Upper lobe of right lung (tissue), 1 donor: ENCODE data around the gene ZDHHC14. TPM values are rescaled to one million over a fixed set of nuclear protein-coding genes. Genes with fewer than 3 reads are reported as not detected.

Experiments
- ATAC-seq: fragments of 200-7000 bp; cut with Tn5 transposase; one replicate; pipeline ENCODE4 v1.9.1; 2020; ENCODE audit warnings: mild to moderate bottlenecking, moderate library complexity
- DNase-seq: peaks from one replicate; pipeline ENCODE4 v3.0.0-alpha.2; 2020
- H3K27ac ChIP-seq: fragments of 200-600 bp; one replicate; pipeline ENCODE4 v1.8.0; 2022
- H3K27me3 ChIP-seq: fragments of 200-600 bp; one replicate; pipeline ENCODE4 v1.8.0; 2022; ENCODE audit warnings: mild to moderate bottlenecking
- H3K36me3 ChIP-seq: fragments of 200-600 bp; one replicate; pipeline ENCODE4 v1.8.0; 2022
- H3K4me1 ChIP-seq: fragments of 200-600 bp; one replicate; pipeline ENCODE4 v1.8.0; 2022
- H3K4me3 ChIP-seq: fragments of 200-600 bp; one replicate; pipeline ENCODE4 v1.8.0; 2022; ENCODE audit warnings: mild to moderate bottlenecking
- H3K9me3 ChIP-seq: fragments of 200-600 bp; one replicate; pipeline ENCODE4 v1.8.0; 2022
- CTCF ChIP-seq: fragments of 200-600 bp; IDR thresholded peaks from one replicate; pipeline ENCODE4 v1.8.0; 2022; ENCODE audit warnings: antibody characterized with exemption
- intact Hi-C: fragments of 100-400 bp; cut with DNase I; formaldehyde crosslinking; loops from one replicate; pipeline ENCODE4 v1.11.0; 2022
- total RNA-seq: library from RNA; stranded (reverse); fragmentation: NEBNext Ultra II Directional; extraction: Animal tissue kit (Norgen Biotek cat#: 25700); gene quantifications from one replicate; pipeline ENCODE4 v1.2.1, GENCODE V29; 2021
- donor health status: DM: no; HTN: yes; CAD: no; lungs with severe emphysema.

The ZDHHC14 gene
- total RNA-seq, 1 donor from 2014 or later, result 12.2 TPM

- Histone ChIP-seq H3K27me3 (peaks cover 4% of the 10 kb centered on the region), H3K4me3 (no peak overlapping the region), H3K4me1 (no peaks in the 10 kb centered on the region), H3K9me3 (no peaks in the 10 kb centered on the region), H3K27ac (no peak overlapping the region), H3K36me3 (no peaks in the 10 kb centered on the region)
- no peak for TF ChIP-seq CTCF
- no peak for ATAC-seq
- peak; percentile 31 for DNase-seq
- intact Hi-C loops, result no loop called here
Measured at GRCh38 chr6:157676241-157676640, 295.3 kb downstream of the ZDHHC14 start.

- H3K9me3 ChIP-seq, result no peaks in the 10 kb centered on the region
- H3K27ac ChIP-seq, result no peak overlapping the region
- DNase-seq (no peak), ATAC-seq (no peak)
- H3K27me3 ChIP-seq, result peaks cover 4% of the 10 kb centered on the region
- H3K36me3 ChIP-seq, result no peaks in the 10 kb centered on the region
- no peak overlapping the region for H3K4me3 ChIP-seq
- intact Hi-C loops, result no loop called here
- TF ChIP-seq CTCF, result no peak
- H3K4me1 ChIP-seq, result no peaks in the 10 kb centered on the region
Measured at GRCh38 chr6:157677235-157677634, 296.2 kb downstream of the ZDHHC14 start.

- H3K4me1 ChIP-seq, result no peaks in the 10 kb centered on the region
- ATAC-seq, result no peak
- no peaks in the 10 kb centered on the region for H3K9me3 ChIP-seq
- intact Hi-C loops, result no loop called here
- no peak overlapping the region for H3K27ac ChIP-seq
- no peak for DNase-seq
- no peak overlapping the region for H3K4me3 ChIP-seq
- no peaks in the 10 kb centered on the region for H3K36me3 ChIP-seq
- peaks cover 4% of the 10 kb centered on the region for H3K27me3 ChIP-seq
- TF ChIP-seq CTCF, result no peak
Measured at GRCh38 chr6:157679605-157680580, 298.9 kb downstream of the ZDHHC14 start.

GRCh38 chr6:157681041-157681650 lies 300.2 kb downstream of the ZDHHC14 start:
- Histone ChIP-seq H3K27me3 (peaks cover 4% of the 10 kb centered on the region), H3K27ac (no peak overlapping the region), H3K4me3 (no peak overlapping the region), H3K9me3 (no peaks in the 10 kb centered on the region), H3K4me1 (no peaks in the 10 kb centered on the region), H3K36me3 (no peaks in the 10 kb centered on the region)
- TF ChIP-seq CTCF, result no peak
- no peak for DNase-seq
- no peak for ATAC-seq
- intact Hi-C loops, result no loop called here

GRCh38 chr6:157682856-157683481 lies 302.0 kb downstream of the ZDHHC14 start:
- no peaks in the 10 kb centered on the region for H3K4me1 ChIP-seq
- intact Hi-C loops, result no loop called here
- DNase-seq (no peak), ATAC-seq (no peak)
- TF ChIP-seq CTCF, result no peak
- no peaks in the 10 kb centered on the region for H3K36me3 ChIP-seq
- H3K27me3 ChIP-seq, result peaks cover 4% of the 10 kb centered on the region
- H3K4me3 ChIP-seq, result no peak overlapping the region
- no peaks in the 10 kb centered on the region for H3K9me3 ChIP-seq
- no peak overlapping the region for H3K27ac ChIP-seq
